ENCODE measurements around the gene NR4A1. TPM values are rescaled to one million over a fixed set of nuclear protein-coding genes. Genes with fewer than 3 reads are reported as not detected.

Gene NR4A1
- total RNA-seq, 1 experiment from 2014 or later = 12.5 TPM

DNA sequence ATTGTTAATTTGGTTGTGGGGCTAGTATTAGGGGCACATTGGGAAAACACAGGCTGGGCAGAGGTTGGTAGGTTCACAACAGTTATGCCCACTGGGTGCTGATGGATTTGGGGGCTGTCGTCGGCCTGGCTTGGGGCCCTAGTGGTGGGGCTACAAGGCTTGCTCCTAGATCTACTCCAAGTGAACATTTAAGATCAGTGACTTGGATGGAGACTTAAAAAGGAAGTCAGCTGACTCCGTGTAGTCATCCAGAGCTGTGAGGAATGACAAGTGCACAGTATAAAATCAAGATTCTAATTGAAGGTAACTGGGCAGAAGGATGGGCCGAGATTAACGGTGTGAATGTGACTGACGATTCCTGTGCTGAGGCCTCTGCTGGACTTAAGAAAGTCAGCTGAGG is 12.8 kb upstream of the NR4A1 start:
- H3K9me3 ChIP-seq (ENCODE audit: low read depth, low read length, poor library complexity, severe bottlenecking) = no peaks in the 10 kb centered on the region
- TF ChIP-seq EZH2 (IDR thresholded peaks at IDR 0.05; ENCODE audit: borderline replicate concordance, low read depth, low read length, poor library complexity, severe bottlenecking) = no peak
- TF ChIP-seq, protein P1, sequence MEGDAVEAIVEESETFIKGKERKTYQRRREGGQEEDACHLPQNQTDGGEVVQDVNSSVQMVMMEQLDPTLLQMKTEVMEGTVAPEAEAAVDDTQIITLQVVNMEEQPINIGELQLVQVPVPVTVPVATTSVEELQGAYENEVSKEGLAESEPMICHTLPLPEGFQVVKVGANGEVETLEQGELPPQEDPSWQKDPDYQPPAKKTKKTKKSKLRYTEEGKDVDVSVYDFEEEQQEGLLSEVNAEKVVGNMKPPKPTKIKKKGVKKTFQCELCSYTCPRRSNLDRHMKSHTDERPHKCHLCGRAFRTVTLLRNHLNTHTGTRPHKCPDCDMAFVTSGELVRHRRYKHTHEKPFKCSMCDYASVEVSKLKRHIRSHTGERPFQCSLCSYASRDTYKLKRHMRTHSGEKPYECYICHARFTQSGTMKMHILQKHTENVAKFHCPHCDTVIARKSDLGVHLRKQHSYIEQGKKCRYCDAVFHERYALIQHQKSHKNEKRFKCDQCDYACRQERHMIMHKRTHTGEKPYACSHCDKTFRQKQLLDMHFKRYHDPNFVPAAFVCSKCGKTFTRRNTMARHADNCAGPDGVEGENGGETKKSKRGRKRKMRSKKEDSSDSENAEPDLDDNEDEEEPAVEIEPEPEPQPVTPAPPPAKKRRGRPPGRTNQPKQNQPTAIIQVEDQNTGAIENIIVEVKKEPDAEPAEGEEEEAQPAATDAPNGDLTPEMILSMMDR (conservative IDR thresholded peaks at IDR 0.05; ENCODE audit: low read depth, low read length) = no peak
- H3K36me3 ChIP-seq (ENCODE audit: insufficient read depth, low read length, poor library complexity, severe bottlenecking) = no peaks in the 10 kb centered on the region
- H3K4me1 ChIP-seq (ENCODE audit: insufficient read depth, low read length, poor library complexity, severe bottlenecking) = peaks cover 13% of the 10 kb centered on the region
- H3K27me3 ChIP-seq (replicated peaks; ENCODE audit: insufficient read depth, low read depth, low read length, poor library complexity) = no peaks in the 10 kb centered on the region
- intact Hi-C loops (cut with micrococcal nuclease; ENCODE audit: unreplicated experiment) = no loop called here
- H3K4me3 ChIP-seq (ENCODE audit: low read depth, low read length, poor library complexity, severe bottlenecking) = peak overlapping the region; percentile 85
- TSS peak; percentile 52 for BruUV-seq (replicated peaks)
- no peak overlapping the region for H3K27ac ChIP-seq (ENCODE audit: low read depth, low read length, poor library complexity, severe bottlenecking)
- CTCF ChIA-PET = interaction anchor here (0.9 to 2.5 kb wide), 2 partner anchors 13 to 16 kb away, joined by 3 to 12 read pairs; no protein-coding TSS in a partner anchor
- POLR2A ChIA-PET (ENCODE audit: low non-redundant PET) = no interaction called here
- no peak for DNase-seq (ENCODE audit: low spot score)

DNA sequence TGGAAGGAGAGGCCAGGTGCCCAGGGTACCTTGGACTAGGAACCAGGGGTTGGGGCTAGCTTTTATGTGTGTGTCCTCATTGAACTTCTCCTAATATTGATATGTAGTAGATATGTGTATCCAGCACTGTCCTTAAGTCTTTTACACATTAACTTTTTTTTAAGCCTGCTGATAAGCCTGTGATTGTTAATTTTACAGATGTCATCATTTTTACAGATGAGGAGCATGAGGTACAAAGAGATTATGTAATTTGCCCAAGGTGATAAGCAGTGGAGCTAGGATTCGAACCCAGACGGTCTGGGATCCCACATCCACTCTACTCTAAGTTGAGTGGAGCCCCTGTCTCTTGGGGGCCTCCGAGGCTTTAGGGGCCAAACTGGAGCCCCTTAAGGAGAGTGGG is 10.2 kb upstream of the NR4A1 start:
- H3K36me3 ChIP-seq (ENCODE audit: insufficient read depth, low read length, poor library complexity, severe bottlenecking) = no peaks in the 10 kb centered on the region
- no peak overlapping the region for H3K4me3 ChIP-seq (ENCODE audit: low read depth, low read length, poor library complexity, severe bottlenecking)
- intact Hi-C loops (cut with micrococcal nuclease; ENCODE audit: unreplicated experiment) = no loop called here
- no TSS peak for BruUV-seq (replicated peaks)
- peaks cover 8% of the 10 kb centered on the region for H3K4me1 ChIP-seq (ENCODE audit: insufficient read depth, low read length, poor library complexity, severe bottlenecking)
- H3K27ac ChIP-seq (ENCODE audit: low read depth, low read length, poor library complexity, severe bottlenecking) = no peak overlapping the region
- CTCF ChIA-PET = interaction anchor here (0.6 kb wide), 1 partner anchor 84 kb away, joined by 3 read pairs; no protein-coding TSS in a partner anchor
- H3K9me3 ChIP-seq (ENCODE audit: low read depth, low read length, poor library complexity, severe bottlenecking) = no peaks in the 10 kb centered on the region
- DNase-seq (ENCODE audit: low spot score) = no peak
- POLR2A ChIA-PET (ENCODE audit: low non-redundant PET) = no interaction called here
- no peak for TF ChIP-seq EZH2 (IDR thresholded peaks at IDR 0.05; ENCODE audit: borderline replicate concordance, low read depth, low read length, poor library complexity, severe bottlenecking)
- TF ChIP-seq, protein P1 (conservative IDR thresholded peaks at IDR 0.05; ENCODE audit: low read depth, low read length) = no peak
- H3K27me3 ChIP-seq (replicated peaks; ENCODE audit: insufficient read depth, low read depth, low read length, poor library complexity) = no peaks in the 10 kb centered on the region

DNA sequence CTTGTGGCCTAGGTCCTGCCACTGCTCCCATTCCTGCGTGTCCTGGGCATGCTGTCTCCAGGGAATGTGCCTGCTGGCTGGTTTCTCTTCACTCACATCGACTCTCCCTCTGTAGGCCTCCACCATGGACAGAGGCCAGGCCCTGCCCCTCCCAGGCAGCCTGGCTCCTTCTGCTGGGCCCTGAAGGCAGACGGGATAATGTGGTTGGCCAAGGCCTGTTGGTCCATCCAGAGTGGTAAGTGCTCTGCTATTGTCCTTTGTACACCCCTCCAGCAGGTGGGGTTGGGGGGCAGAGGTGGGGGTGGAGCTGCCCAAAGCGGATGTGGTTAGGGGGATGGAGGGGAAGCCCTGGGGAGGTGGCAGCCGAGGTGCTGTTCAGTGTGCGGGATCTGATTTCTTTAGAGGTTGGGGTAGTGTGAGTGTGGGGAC is 9.5 kb upstream of the NR4A1 start:
- ChIA-PET CTCF (no interaction called here), POLR2A (ENCODE audit: low non-redundant PET) (no interaction called here)
- Histone ChIP-seq H3K27ac (ENCODE audit: low read depth, low read length, poor library complexity, severe bottlenecking) (no peak overlapping the region), H3K36me3 (ENCODE audit: insufficient read depth, low read length, poor library complexity, severe bottlenecking) (no peaks in the 10 kb centered on the region), H3K27me3 (replicated peaks; ENCODE audit: insufficient read depth, low read depth, low read length, poor library complexity) (no peaks in the 10 kb centered on the region), H3K4me3 (ENCODE audit: low read depth, low read length, poor library complexity, severe bottlenecking) (no peak overlapping the region), H3K4me1 (ENCODE audit: insufficient read depth, low read length, poor library complexity, severe bottlenecking) (peaks cover 4% of the 10 kb centered on the region), H3K9me3 (ENCODE audit: low read depth, low read length, poor library complexity, severe bottlenecking) (no peaks in the 10 kb centered on the region)
- BruUV-seq (replicated peaks) = no TSS peak
- TF ChIP-seq, protein P1 (conservative IDR thresholded peaks at IDR 0.05; ENCODE audit: low read depth, low read length) = no peak
- no peak for TF ChIP-seq EZH2 (IDR thresholded peaks at IDR 0.05; ENCODE audit: borderline replicate concordance, low read depth, low read length, poor library complexity, severe bottlenecking)
- DNase-seq (ENCODE audit: low spot score) = no peak
- intact Hi-C loops (cut with micrococcal nuclease; ENCODE audit: unreplicated experiment) = no loop called here

Data from A673 (cell line).